CD4-positive, alpha-beta T cell treated with Interleukin-17A for 1 hour (primary cell): Measurements from ENCODE around the gene ZNF507.

Source experiments
- DNase-seq: peaks from one replicate; pipeline ENCODE4 v3.0.0-alpha.2; 2020

The ZNF507 gene

GRCh38 chr19:32345261-32346207 lies at the start of gene ZNF507:
ZNF507 (plus strand) TSS chr19:32345610; CDS start chr19:32352831, 7,221 bp downstream.
- DNase-seq = peak; percentile 82

DNA sequence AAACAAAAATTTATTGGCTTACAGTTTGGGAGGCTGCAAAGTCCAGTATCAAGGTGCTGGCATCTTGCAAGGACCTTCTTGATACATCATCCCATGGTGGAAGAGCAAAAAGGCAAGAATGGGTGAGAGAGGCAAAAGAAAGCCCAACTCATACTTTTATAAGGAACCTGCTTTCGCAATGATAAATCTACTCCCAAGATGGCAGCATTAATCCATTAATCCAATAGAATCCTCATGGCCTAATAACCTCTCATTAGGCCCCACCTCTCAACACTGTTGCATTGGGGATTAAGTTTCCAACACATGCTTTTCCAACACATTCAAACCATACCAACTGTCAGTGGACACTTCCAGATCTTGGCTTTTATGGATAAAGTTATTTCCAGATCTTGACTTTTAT lies 48.7 kb upstream of the ZNF507 start:
- DNase-seq = no peak

- no peak for DNase-seq
Observed at GRCh38 chr19:32302778-32303177, 42.6 kb upstream of the ZNF507 start.

GRCh38 chr19:32303193-32303592 lies 42.2 kb upstream of the ZNF507 start:
- DNase-seq = no peak

DNA sequence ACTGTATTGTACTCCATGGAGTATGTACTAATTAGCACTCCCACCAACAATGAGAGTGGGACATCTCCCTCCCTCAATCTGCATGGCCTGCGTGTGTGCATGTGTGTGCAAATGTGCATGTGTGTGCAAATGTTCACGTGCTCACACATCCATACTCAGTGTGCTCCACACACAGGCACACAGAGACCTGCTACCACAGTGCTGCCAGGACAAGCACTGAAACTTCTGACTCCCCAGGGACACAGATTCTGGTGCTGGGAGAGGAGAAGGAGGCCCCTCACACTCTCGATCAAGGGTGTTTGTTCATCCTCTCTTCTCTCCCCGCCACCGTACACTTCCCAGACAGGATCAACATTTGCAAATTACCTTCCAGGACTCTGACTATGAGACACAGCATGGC lies 37.8 kb upstream of the ZNF507 start:
- no peak for DNase-seq

GRCh38 chr19:32308431-32309077 lies 36.9 kb upstream of the ZNF507 start:
- no peak for DNase-seq

GRCh38 chr19:32309711-32310390 lies 35.6 kb upstream of the ZNF507 start:
- no peak for DNase-seq

DNA sequence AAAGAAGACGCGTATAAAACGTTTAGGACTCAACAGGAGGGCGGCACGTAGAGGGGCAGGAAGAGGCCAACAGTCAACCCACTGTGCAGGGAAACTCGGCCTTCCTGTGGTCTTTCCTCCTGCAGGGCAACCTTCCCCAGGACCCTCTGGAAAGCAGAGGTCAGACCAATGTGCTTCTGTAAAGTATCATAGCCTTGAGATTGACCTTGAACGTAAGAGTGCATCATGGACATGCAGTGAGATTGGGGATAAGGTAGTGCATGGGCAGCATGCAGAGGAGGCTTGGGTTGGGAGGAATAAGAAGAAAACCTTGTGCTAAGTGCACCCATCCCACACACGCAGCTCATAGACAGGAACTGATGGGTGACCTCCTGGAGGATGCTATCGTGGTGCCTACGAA lies 34.0 kb upstream of the ZNF507 start:
- DNase-seq = no peak

- no peak for DNase-seq
Observed at GRCh38 chr19:32313569-32314265, 31.7 kb upstream of the ZNF507 start.

- DNase-seq = no peak
Observed at GRCh38 chr19:32316034-32316433, 29.4 kb upstream of the ZNF507 start.

GRCh38 chr19:32317086-32317485 lies 28.3 kb upstream of the ZNF507 start:
- DNase-seq = no peak

- peak; percentile 4 for DNase-seq
Observed at GRCh38 chr19:32318884-32319520, 26.4 kb upstream of the ZNF507 start.

- no peak for DNase-seq
Observed at GRCh38 chr19:32322541-32322940, 22.9 kb upstream of the ZNF507 start.

- no peak for DNase-seq
Observed at GRCh38 chr19:32324631-32325285, 20.7 kb upstream of the ZNF507 start.

DNA sequence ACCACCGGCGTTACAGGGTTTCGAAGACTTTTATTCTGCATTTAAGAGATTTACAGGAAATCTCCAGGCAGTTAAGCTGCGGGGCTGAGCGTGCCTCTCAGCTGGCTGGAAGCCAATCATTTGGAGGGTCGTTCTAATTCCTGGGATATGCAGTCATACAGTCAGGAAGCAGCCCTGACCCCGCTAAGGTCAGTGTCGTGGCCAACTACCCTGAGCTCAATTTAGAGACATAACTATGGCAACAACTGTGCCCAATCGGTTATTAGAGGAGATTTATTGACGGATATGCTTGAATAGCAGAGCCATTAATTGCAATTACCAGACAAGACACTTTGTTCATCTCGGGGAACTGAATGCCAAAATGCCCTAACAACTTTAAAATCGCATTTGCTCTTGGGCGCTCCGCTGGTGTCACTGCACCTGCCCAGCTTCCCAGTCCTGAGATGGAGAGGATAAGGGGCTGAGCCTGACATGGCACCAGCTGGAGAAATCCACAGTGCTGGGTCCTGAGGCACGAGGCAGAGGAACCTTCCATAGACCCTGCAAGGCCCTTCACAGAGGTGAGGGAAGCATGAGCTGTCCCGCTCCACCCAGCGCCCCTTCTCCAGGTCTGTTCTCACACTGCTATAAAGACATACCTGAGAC lies 15.1 kb upstream of the ZNF507 start:
- DNase-seq = no peak

DNA sequence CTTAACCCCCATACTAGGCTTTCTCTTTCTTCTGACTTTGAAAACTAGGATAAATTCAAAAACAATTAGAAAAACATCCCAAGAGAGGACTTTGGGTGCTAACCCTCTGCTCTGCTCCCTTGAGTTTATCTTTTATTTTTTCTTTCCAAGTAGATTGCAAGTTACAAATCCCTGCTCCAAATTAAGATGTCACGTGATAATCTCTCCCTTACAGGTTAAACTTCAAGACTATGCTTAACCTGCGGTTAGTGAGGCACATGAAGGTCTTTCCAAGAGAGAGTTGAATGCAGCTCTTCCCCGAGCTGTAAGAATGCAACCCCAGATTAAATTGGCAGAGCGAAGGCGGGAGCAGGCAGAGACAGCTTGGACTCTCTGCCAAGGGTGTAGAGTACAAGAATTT lies 12.2 kb upstream of the ZNF507 start:
- no peak for DNase-seq

DNA sequence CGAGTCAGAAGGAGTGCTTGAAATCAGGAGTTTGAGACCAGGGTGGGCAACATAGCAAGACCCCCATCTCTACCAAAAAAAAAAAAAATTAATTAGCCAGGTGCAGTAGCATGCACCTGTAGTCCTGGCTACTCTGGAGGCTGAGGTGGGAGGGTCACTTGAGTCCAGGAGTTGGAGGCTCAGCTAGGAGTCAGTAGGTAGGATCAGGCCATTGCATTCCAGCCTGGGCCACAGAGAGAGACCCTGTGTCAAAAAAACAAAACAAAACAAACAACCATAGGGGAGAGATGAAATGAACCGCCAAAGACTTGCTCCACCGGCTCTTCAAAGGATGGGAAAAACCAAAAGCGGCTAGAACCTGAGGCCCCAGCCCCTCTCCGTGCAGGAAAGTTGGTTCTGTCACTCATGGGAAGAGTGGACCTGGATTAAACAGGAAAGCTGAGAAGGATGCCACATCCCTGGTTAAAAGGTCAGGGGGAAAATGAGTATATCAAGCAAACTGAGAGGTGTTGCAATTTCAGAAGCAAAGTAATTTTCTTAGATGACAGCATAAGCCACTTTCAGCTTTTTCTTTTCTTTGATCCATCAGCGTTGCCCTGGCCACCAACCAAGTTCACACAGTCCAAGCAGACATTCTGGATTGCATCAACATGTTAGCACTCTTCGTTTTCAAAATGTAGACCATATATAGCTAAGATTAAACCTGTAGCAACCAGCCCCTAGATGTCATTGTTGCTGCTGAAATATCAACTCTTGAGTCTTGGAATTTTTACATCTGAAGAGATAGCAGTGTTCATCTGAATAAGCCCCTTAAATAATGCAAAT lies 8.9 kb upstream of the ZNF507 start:
- DNase-seq = no peak

- no peak for DNase-seq
Observed at GRCh38 chr19:32337084-32337808, 8.2 kb upstream of the ZNF507 start.

DNA sequence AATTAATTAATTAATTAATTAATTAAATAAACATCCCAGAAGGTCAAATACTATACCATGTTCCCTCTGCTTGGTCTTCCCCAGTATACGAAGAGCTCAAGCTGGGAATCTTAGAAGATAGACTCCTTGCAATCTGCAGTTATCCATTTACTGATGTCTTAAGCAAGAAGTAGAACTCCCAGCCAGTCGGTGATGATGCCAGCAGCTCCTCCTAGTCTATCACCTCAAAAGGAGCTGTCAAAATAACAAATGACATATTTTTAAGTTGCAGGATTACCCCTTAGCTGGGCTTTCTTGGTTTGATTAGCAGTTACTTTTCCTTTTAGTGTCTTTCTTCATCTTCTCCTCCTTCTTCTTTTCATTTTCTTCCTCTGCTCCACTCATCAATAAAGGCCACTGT lies 6.0 kb upstream of the ZNF507 start:
- no peak for DNase-seq
